Karpas-422 (cell line): ENCODE data around the gene NBEA. TPM values are rescaled to one million over a fixed set of nuclear protein-coding genes. Genes with fewer than 3 reads are reported as not detected.

Experiments used
- DNase-seq: peaks from one replicate; pipeline ENCODE4 v3.0.0-alpha.2; 2015
- H2AFZ ChIP-seq: fragments of 200-600 bp; sonication (generic); 2 replicates; pipeline ENCODE4 v1.6.1; 2014; ENCODE audit warnings: antibody characterized with exemption, low read length, mixed read lengths
- H3K27ac ChIP-seq: fragments of 200-600 bp; sonication (generic); 2 replicates; pipeline ENCODE4 v1.5.1; 2014; ENCODE audit warnings: mild to moderate bottlenecking, low read length, moderate library complexity
- H3K27me3 ChIP-seq: fragments of 200-600 bp; sonication (generic); 2 replicates; pipeline ENCODE4 v1.6.1; 2014; ENCODE audit warnings: low read length, mixed read lengths
- H3K36me3 ChIP-seq: fragments of 200-600 bp; sonication (generic); 2 replicates; pipeline ENCODE4 v1.6.1; 2014; ENCODE audit warnings: low read length, mixed read lengths; ENCODE audit not compliant: insufficient read depth
- H3K4me1 ChIP-seq: fragments of 200-600 bp; sonication (generic); 2 replicates; pipeline ENCODE4 v1.6.1; 2014; ENCODE audit warnings: mild to moderate bottlenecking, low read length, mixed read lengths
- H3K4me2 ChIP-seq: fragments of 200-600 bp; sonication (generic); 2 replicates; pipeline ENCODE4 v1.6.1; 2014; ENCODE audit warnings: low read length, low read depth, mild to moderate bottlenecking; ENCODE audit not compliant: poor library complexity, severe bottlenecking
- H3K4me3 ChIP-seq: fragments of 200-600 bp; sonication (generic); 2 replicates; pipeline ENCODE4 v1.5.1; 2014; ENCODE audit warnings: mild to moderate bottlenecking, antibody characterized with exemption, low read length, mixed read lengths
- H3K79me2 ChIP-seq: fragments of 200-600 bp; sonication (generic); 2 replicates; pipeline ENCODE4 v1.6.1; 2014; ENCODE audit warnings: mild to moderate bottlenecking, low read length, mixed read lengths
- H3K9ac ChIP-seq: fragments of 200-600 bp; sonication (generic); 2 replicates; pipeline ENCODE4 v1.6.0; 2014; ENCODE audit warnings: low read length
- H3K9me2 ChIP-seq: fragments of 200-600 bp; sonication (generic), shearing (Covaris generic); replicated peaks from 2 replicates; pipeline ENCODE4 v1.6.0; 2014; ENCODE audit warnings: mild to moderate bottlenecking, low read length, moderate library complexity; ENCODE audit not compliant: insufficient read depth
- H3K9me3 ChIP-seq: fragments of 300-700, 200-600 bp; sonication (generic); 2 replicates; pipeline ENCODE4 v1.6.1; 2014; ENCODE audit warnings: low read length, mixed read lengths
- H4K20me1 ChIP-seq: fragments of 200-600 bp; sonication (generic); 2 replicates; pipeline ENCODE4 v1.6.1; 2014; ENCODE audit warnings: mild to moderate bottlenecking, antibody characterized with exemption, low read length, low read depth; ENCODE audit not compliant: insufficient read depth
- small RNA-seq: library from RNA; depleted of rRNA; stranded (forward); fragments of <200 nt; gene quantifications from one replicate; pipeline ENCODE3, GENCODE V24; 2014
- total RNA-seq: library from RNA; depleted of rRNA; stranded (reverse); fragments of >200 nt; shearing (Covaris generic); gene quantifications from 2 replicates; pipeline ENCODE4 v1.2.3, GENCODE V29; 2014; ENCODE audit warnings: low replicate concordance

NBEA gene
- total RNA-seq, 1 experiment from 2014 or later: 4.0 TPM

GRCh38 chr13:35720690-35721554, 778.9 kb downstream of the NBEA start:
- H3K4me2 ChIP-seq: no peak overlapping the region
- H3K9ac ChIP-seq: no peak overlapping the region
- H3K36me3 ChIP-seq: no peaks in the 10 kb centered on the region
- H4K20me1 ChIP-seq: no peaks in the 10 kb centered on the region
- H3K79me2 ChIP-seq: no peaks in the 10 kb centered on the region
- H3K9me3 ChIP-seq: no peaks in the 10 kb centered on the region
- H3K9me2 ChIP-seq: no peaks in the 10 kb centered on the region
- H2AFZ ChIP-seq: no peak overlapping the region
- peak; percentile 67 for DNase-seq
- H3K4me1 ChIP-seq: no peaks in the 10 kb centered on the region
- H3K4me3 ChIP-seq: no peak overlapping the region
- H3K27ac ChIP-seq: no peak overlapping the region
- H3K27me3 ChIP-seq: no peaks in the 10 kb centered on the region

Small RNAs within 50 kb of the gene (small RNA-seq; reads per million reads assigned to genes)
- gene RF00017: not detected
